ENCODE data around the gene C3orf70.

The C3orf70 gene

GRCh38 chr3:185030951-185031350 lies 121.9 kb downstream of the C3orf70 start:
- no peak overlapping the region for H3K27ac ChIP-seq
- no peak for TF ChIP-seq CTCF (conservative IDR thresholded peaks at IDR 0.05)

DNA sequence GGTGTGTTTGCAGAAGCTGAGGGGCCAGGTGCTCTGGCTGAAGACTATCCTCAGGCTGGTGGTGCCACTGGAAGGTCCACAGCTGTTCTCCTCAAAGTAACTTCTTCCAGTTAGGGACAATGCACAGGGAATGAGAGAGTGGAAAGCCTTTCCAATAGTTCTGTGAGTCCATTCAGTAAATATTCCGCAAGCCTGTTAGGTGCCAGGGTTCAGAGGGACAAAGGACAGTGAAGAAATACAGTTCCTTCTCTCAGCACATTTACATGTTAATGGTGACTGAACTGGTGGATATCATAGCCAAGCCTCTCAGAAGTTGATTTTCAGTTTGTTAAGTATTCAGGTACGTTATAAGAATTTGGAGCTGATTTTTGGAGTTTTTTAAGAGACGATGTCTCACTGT lies 122.5 kb downstream of the C3orf70 start:
- no peak overlapping the region for H3K27ac ChIP-seq
- TF ChIP-seq CTCF (conservative IDR thresholded peaks at IDR 0.05) = no peak

DNA sequence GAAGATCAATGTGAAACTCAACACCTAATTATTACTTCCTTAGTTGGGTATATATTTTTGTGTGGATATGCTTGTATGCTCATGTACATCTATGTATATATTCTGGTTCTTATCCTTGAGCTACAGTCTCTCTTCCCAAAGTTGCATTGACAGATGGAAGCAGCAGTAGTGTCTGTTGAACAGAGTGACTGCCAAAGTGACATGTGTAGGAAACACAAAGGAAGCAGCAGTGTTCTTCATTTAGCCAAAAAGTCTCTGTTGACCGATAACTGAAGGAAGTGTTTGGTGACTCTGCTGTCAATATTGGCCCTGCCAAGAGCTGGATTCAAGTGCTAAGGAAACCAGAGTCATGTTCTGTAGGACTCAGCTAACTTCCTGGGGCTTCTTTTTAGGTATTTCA lies 123.8 kb downstream of the C3orf70 start:
- H3K27ac ChIP-seq = no peak overlapping the region
- TF ChIP-seq CTCF (conservative IDR thresholded peaks at IDR 0.05) = no peak

- no peak overlapping the region for H3K27ac ChIP-seq
- no peak for TF ChIP-seq CTCF (conservative IDR thresholded peaks at IDR 0.05)
Observed at GRCh38 chr3:185028121-185028520, 124.7 kb downstream of the C3orf70 start.

Data from VCaP (cell line).